CD4-positive, alpha-beta T cell (primary cell): ENCODE data around the gene CPNE2. TPM values are rescaled to one million over a fixed set of nuclear protein-coding genes. Genes with fewer than 3 reads are reported as not detected.
A peak's percentile ranks its signal among the peaks of the same experiment; 100 is the strongest.

Source experiments
- ATAC-seq: fragments of 200-7000 bp; cut with Tn5 transposase; one replicate; pipeline ENCODE4 v1.10.0; 2022; ENCODE audit warnings: mild to moderate bottlenecking; ENCODE audit not compliant: poor library complexity
- CTCF ChIA-PET: fragments of 350-600 bp; sonication (Branson Sonifier 250); formaldehyde crosslinking; loops from one replicate; lab custom pipeline; 2021; ENCODE audit warnings: antibody characterized with exemption, inconsistent platforms; lab: Charles Lee
- POLR2A ChIA-PET: fragments of 350-600 bp; sonication (Branson Sonifier 250); formaldehyde crosslinking; loops from one replicate; lab custom pipeline; 2021; ENCODE audit warnings: antibody characterized with exemption, inconsistent platforms; lab: Charles Lee
- DNase-seq, 14 experiments: peaks; one replicate each; pipeline ENCODE4 v3.0.0-alpha.2; 2013 to 2020; ENCODE audit warnings: mixed read lengths in 2 of 14
- H3K27ac ChIP-seq, 2 donors: one replicate each; pipeline versions ENCODE4 v1.5.1 to v1.7.0; 2013; ENCODE audit warnings: low read length in 2 of 2, low read depth in 1 of 2, mild to moderate bottlenecking in 1 of 2
- H3K27me3 ChIP-seq, 2 experiments: 1 replicate in 1 of 2; 2 replicates in 1 of 2; pipeline versions ENCODE4 v1.6.1 to v1.7.0; 2013; ENCODE audit warnings: low read length in 2 of 2, control low read depth in 1 of 2, mild to moderate bottlenecking in 1 of 2, moderate library complexity in 1 of 2; ENCODE audit not compliant: insufficient read depth in 2 of 2, control insufficient read depth in 1 of 2
- H3K36me3 ChIP-seq: one replicate; pipeline ENCODE4 v1.6.1; 2013; ENCODE audit warnings: low read length, control low read depth; ENCODE audit not compliant: insufficient read depth
- H3K4me1 ChIP-seq: one replicate; pipeline ENCODE4 v1.6.1; 2013; ENCODE audit warnings: low read length, control low read depth; ENCODE audit not compliant: insufficient read depth
- H3K4me3 ChIP-seq: one replicate; pipeline ENCODE4 v1.5.1; 2013; ENCODE audit warnings: mild to moderate bottlenecking, low read length, moderate library complexity
- H3K9me3 ChIP-seq, 2 experiments: 1 replicate in 1 of 2; 2 replicates in 1 of 2; pipeline versions ENCODE4 v1.6.1 to v1.7.0; 2013; ENCODE audit warnings: low read length in 2 of 2, mild to moderate bottlenecking in 2 of 2, control low read depth in 1 of 2, moderate library complexity in 1 of 2; ENCODE audit not compliant: control insufficient read depth in 1 of 2, insufficient read depth in 1 of 2
- H3K27ac Mint-ChIP-seq: one replicate; pipeline ENCODE4 v1.8.0; 2020; ENCODE audit warnings: mixed read lengths
- H3K27me3 Mint-ChIP-seq: one replicate; pipeline ENCODE4 v1.8.0; 2021; ENCODE audit warnings: mixed read lengths
- H3K36me3 Mint-ChIP-seq: one replicate; pipeline ENCODE4 v1.8.0; 2021; ENCODE audit warnings: low read depth, mixed read lengths
- H3K4me1 Mint-ChIP-seq: one replicate; pipeline ENCODE4 v1.8.0; 2021; ENCODE audit warnings: low read depth, mixed read lengths
- H3K4me3 Mint-ChIP-seq: one replicate; pipeline ENCODE4 v1.8.0; 2020; ENCODE audit warnings: mild to moderate bottlenecking, mixed read lengths
- H3K9me3 Mint-ChIP-seq: one replicate; pipeline ENCODE4 v1.8.0; 2020; ENCODE audit warnings: mixed read lengths
- intact Hi-C, 2 experiments: fragments of 100-400 bp; cut with DNase I in 1 of 2; cut with micrococcal nuclease in 1 of 2; formaldehyde crosslinking; loops; one replicate each; pipeline versions ENCODE4 v1.15.1 to v1.9.0; 2023 to 2025; cut with DNase I, micrococcal nuclease
- total RNA-seq, 174 experiments: library from RNA in 2 of 174; stranded (reverse) in 2 of 174; gene quantifications; one replicate each; pipeline ENCODE4 v1.2.3 and lab custom pipeline; 2021 to 2026
- TF ChIP-seq, protein P1 (sequence below): fragments of 200-600 bp; IDR thresholded peaks from one replicate; pipeline ENCODE4 v1.8.0; 2022; ENCODE audit warnings: antibody characterized with exemption, mild to moderate bottlenecking

The CPNE2 gene
- total RNA-seq, 2 experiments from 2014 or later = 2.2 to 3.5 TPM

DNA sequence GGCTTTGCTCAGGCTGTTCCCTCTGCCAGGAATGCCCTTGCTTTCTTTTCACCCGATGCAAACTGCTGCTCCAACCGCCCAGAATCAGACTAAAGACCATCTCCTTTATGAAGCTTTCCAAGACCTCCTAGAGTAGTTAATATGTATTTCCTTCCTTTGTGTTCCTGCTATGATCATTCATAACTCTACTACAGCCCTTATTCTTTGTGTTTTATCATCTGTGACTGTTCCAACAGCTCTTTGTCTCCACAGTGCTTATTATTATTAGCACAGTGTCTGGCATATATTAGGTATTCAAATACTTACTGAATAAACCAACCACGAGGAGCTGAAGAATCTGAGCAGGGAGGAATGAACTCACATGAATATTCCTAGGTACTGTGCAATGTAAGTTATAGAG lies 85.8 kb downstream of the CPNE2 start:
- Mint-ChIP-seq H3K27ac (peak overlapping the region; percentile 5), H3K9me3 (no peaks in the 10 kb centered on the region)
- POLR2A ChIA-PET = no interaction called here

DNA sequence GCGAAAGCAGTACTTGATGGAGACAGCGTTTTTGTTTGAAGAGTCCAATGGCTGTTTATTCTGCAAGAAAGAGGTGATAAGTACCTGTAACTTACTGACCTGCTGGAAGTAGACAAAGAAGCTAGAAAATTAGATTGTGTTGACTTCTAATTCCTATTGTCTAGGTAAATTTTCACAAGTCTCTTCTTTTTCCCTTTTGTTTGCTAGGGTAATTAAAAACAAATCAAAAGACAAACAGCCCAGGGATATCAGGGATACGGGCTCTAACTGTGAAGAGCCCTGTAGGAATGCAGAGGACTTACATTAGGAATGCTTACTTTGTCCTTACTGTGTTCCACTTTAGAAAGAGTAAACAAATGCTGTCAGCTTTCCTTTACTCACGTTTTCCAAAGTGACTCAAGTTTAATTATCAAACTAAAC lies 86.4 kb downstream of the CPNE2 start:
- POLR2A ChIA-PET = no interaction called here
- intact Hi-C loops = no loop called here
- Mint-ChIP-seq H3K4me3 (no peak overlapping the region), H3K36me3 (peaks cover 21% of the 10 kb centered on the region), H3K4me1 (peaks cover 19% of the 10 kb centered on the region), H3K27ac (no peak overlapping the region), H3K9me3 (no peaks in the 10 kb centered on the region), H3K27me3 (no peaks in the 10 kb centered on the region)
- TF ChIP-seq, protein P1, sequence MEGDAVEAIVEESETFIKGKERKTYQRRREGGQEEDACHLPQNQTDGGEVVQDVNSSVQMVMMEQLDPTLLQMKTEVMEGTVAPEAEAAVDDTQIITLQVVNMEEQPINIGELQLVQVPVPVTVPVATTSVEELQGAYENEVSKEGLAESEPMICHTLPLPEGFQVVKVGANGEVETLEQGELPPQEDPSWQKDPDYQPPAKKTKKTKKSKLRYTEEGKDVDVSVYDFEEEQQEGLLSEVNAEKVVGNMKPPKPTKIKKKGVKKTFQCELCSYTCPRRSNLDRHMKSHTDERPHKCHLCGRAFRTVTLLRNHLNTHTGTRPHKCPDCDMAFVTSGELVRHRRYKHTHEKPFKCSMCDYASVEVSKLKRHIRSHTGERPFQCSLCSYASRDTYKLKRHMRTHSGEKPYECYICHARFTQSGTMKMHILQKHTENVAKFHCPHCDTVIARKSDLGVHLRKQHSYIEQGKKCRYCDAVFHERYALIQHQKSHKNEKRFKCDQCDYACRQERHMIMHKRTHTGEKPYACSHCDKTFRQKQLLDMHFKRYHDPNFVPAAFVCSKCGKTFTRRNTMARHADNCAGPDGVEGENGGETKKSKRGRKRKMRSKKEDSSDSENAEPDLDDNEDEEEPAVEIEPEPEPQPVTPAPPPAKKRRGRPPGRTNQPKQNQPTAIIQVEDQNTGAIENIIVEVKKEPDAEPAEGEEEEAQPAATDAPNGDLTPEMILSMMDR = no peak
- H3K27ac ChIP-seq = no peak overlapping the region
- no peaks in the 10 kb centered on the region for H3K27me3 ChIP-seq
- CTCF ChIA-PET = no interaction called here
- ATAC-seq (no peak), DNase-seq (no peak)
- H3K36me3 ChIP-seq = peaks cover 6% of the 10 kb centered on the region
- H3K4me1 ChIP-seq = no peaks in the 10 kb centered on the region
- no peaks in the 10 kb centered on the region for H3K9me3 ChIP-seq
- no peak overlapping the region for H3K4me3 ChIP-seq

More for the DNA sequence above, 85.8 kb downstream of the CPNE2 start:
- Histone ChIP-seq H3K4me3 (no peak overlapping the region), H3K9me3 (no peaks in the 10 kb centered on the region), H3K4me1 (no peaks in the 10 kb centered on the region), H3K27ac (no peak overlapping the region), H3K36me3 (peaks cover 12% of the 10 kb centered on the region), H3K27me3 (no peaks in the 10 kb centered on the region)
- Mint-ChIP-seq H3K36me3 (peaks cover 27% of the 10 kb centered on the region), H3K4me1 (peaks cover 16% of the 10 kb centered on the region), H3K4me3 (no peak overlapping the region), H3K27me3 (no peaks in the 10 kb centered on the region)
- ATAC-seq (no peak), DNase-seq (no peak)
- CTCF ChIA-PET = no interaction called here
- intact Hi-C loops = no loop called here
- TF ChIP-seq, protein P1 = no peak

DNA sequence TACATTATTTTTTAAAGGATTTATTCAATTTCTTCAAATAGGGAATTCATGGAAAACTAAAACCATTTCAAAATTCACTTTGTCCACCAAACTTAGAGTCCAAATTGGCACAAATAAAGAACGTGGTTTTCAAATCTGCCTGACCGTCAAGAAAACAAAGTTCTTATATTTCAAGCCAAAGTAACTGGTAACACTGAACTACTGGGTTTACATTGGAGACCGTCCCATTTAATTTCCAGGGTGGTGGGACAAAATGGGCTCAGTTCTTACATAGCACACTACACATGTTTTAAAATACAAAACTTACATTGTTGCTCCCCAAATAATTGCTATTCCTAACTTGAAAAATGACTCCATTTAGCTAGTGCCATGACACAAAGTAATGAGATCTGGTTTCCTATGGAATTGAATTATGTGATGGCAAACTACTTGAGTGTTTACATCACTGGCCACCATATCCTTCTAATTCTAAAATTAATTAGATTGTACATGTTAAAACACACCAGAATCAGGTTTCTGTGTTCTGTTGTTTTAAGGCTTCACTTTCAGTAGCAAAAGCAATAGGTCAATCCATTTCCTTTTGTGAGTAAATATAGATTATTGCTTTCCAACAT lies 86.9 kb downstream of the CPNE2 start:
- Histone ChIP-seq H3K9me3 (no peaks in the 10 kb centered on the region), H3K27ac (no peak overlapping the region), H3K36me3 (peaks cover 6% of the 10 kb centered on the region), H3K4me3 (no peak overlapping the region), H3K27me3 (no peaks in the 10 kb centered on the region), H3K4me1 (no peaks in the 10 kb centered on the region)
- H3K27ac Mint-ChIP-seq = no peak overlapping the region
- ATAC-seq = no peak
- no peaks in the 10 kb centered on the region for H3K27me3 Mint-ChIP-seq
- POLR2A ChIA-PET = no interaction called here
- TF ChIP-seq, protein P1 = no peak
- H3K36me3 Mint-ChIP-seq = peaks cover 18% of the 10 kb centered on the region
- intact Hi-C loops = no loop called here
- no peak for DNase-seq
- peaks cover 25% of the 10 kb centered on the region for H3K4me1 Mint-ChIP-seq
- H3K9me3 Mint-ChIP-seq = no peaks in the 10 kb centered on the region
- CTCF ChIA-PET = interaction anchor here (1.4 kb wide), 1 partner anchor 9 kb away, joined by 3 read pairs; no protein-coding TSS in a partner anchor
- no peak overlapping the region for H3K4me3 Mint-ChIP-seq
